GM12878 (cell line): ENCODE data around the gene PRCC. TPM values are rescaled to one million over a fixed set of nuclear protein-coding genes. Genes with fewer than 3 reads are reported as not detected.

Experiments used
- ATAC-seq: fragments of 200-7000 bp; cut with Tn5 transposase; 3 replicates; pipeline ENCODE4 v1.9.1; 2020; ENCODE audit warnings: mild to moderate bottlenecking, moderate library complexity
- BruUV-seq: library from RNA; stranded (reverse); fragments of 400-500 nt; replicated peaks from 2 replicates; lab custom pipeline; 2021; lab: Mats Ljungman, UMichigan
- CTCF ChIA-PET: fragments of 300-600 bp; sonication (Branson Sonifier 250); formaldehyde crosslinking; extraction: SDS; loops from one replicate; lab custom pipeline; 2021; ENCODE audit warnings: inconsistent platforms; lab: Yijun Ruan, JAX
- POLR2A ChIA-PET: fragments of 350-600 bp; formaldehyde crosslinking; extraction: SDS; loops from one replicate; lab custom pipeline; 2021; ENCODE audit warnings: inconsistent platforms; lab: Charles Lee
- RAD21 ChIA-PET: fragments of 300-600 bp; sonication (Branson Sonifier 250); formaldehyde crosslinking; loops from one replicate; lab custom pipeline; 2023; ENCODE audit warnings: antibody characterized with exemption; ENCODE audit not compliant: unreplicated experiment; lab: Charles Lee
- SMC1A ChIA-PET: fragments of 300-600 bp; sonication (Branson Sonifier 250); formaldehyde crosslinking; loops from one replicate; lab custom pipeline; 2023; ENCODE audit not compliant: unreplicated experiment, uncharacterized antibody; lab: Charles Lee
- DNase-seq: peaks from one replicate; pipeline ENCODE4 v3.0.0-alpha.2; 2011; ENCODE audit warnings: low read depth, low spot score
- FAIRE-seq: peaks from 3 replicates; lab custom pipeline; 2011; peaks lifted over from hg19 to GRCh38; lab: Jason Lieb, UNC
- H2AFZ ChIP-seq: 2 replicates; pipeline ENCODE4 v1.6.0; 2011; ENCODE audit warnings: low read depth, low read length, control low read depth; ENCODE audit not compliant: control insufficient read depth
- H3K27ac ChIP-seq: 2 replicates; pipeline ENCODE4 v1.5.1; 2011; ENCODE audit warnings: control low read depth; ENCODE audit not compliant: control insufficient read depth, insufficient read depth
- H3K27me3 ChIP-seq, 2 experiments: replicated peaks in 1 of 2; 2 replicates each; pipeline versions ENCODE4 v1.6.0 to v1.6.1; 2011; ENCODE audit warnings: low read length in 1 of 2; ENCODE audit not compliant: control insufficient read depth in 2 of 2, insufficient read depth in 2 of 2
- H3K36me3 ChIP-seq, 2 experiments: 2 replicates each; pipeline ENCODE4 v1.5.1; 2011; ENCODE audit warnings: low read length in 1 of 2; ENCODE audit not compliant: control insufficient read depth in 2 of 2, insufficient read depth in 2 of 2
- H3K4me1 ChIP-seq: 2 replicates; pipeline ENCODE4 v1.6.1; 2011; ENCODE audit warnings: mild to moderate bottlenecking, low read length, moderate library complexity, mixed read lengths; ENCODE audit not compliant: control insufficient read depth, insufficient read depth
- H3K4me2 ChIP-seq: 2 replicates; pipeline ENCODE4 v1.6.0; 2011; ENCODE audit warnings: control low read depth; ENCODE audit not compliant: control insufficient read depth, insufficient read depth
- H3K4me3 ChIP-seq: fragments of 200-600 bp; sonication (generic); 2 replicates; pipeline ENCODE4 v1.5.1; 2016
- H3K79me2 ChIP-seq: 2 replicates; pipeline ENCODE4 v1.6.0; 2011; ENCODE audit warnings: low read length; ENCODE audit not compliant: control insufficient read depth, insufficient read depth
- H3K9ac ChIP-seq: 2 replicates; pipeline ENCODE4 v1.8.0; 2011; ENCODE audit warnings: low read length, control low read depth, mixed read lengths; ENCODE audit not compliant: control insufficient read depth, insufficient read depth
- H3K9me3 ChIP-seq: replicated peaks from 3 replicates; pipeline ENCODE4 v1.5.1; 2011; ENCODE audit warnings: mild to moderate bottlenecking, low read length; ENCODE audit not compliant: control insufficient read depth, insufficient read depth
- H4K20me1 ChIP-seq: 2 replicates; pipeline ENCODE4 v1.6.0; 2011; ENCODE audit not compliant: control insufficient read depth, insufficient read depth
- BCL11A ChIP-seq: IDR thresholded peaks from 2 replicates; pipeline ENCODE4 v1.6.1; 2011; ENCODE audit warnings: low read depth, low read length
- BHLHE40 ChIP-seq, 2 experiments: fragments of 450-650 bp in 1 of 2; IDR thresholded peaks; 2 replicates each; pipeline ENCODE4 v1.6.1; 2011 to 2017; ENCODE audit warnings: low read depth in 2 of 2, borderline replicate concordance in 1 of 2, improper control_type of control experiment in 1 of 2, low read length in 1 of 2, mild to moderate bottlenecking in 1 of 2
- BMI1 ChIP-seq: fragments of 450-650 bp; IDR thresholded peaks from 2 replicates; pipeline ENCODE4 v1.6.1; 2016; ENCODE audit warnings: mild to moderate bottlenecking, moderate library complexity, borderline replicate concordance
- CBX3 ChIP-seq: fragments of 200-600 bp; sonication (generic); IDR thresholded peaks from 2 replicates; pipeline ENCODE4 v1.6.1; 2016; ENCODE audit warnings: low read depth, borderline replicate concordance
- LARP7 ChIP-seq: fragments of 450-650 bp; IDR thresholded peaks from 2 replicates; pipeline ENCODE4 v1.6.1; 2017; ENCODE audit warnings: mild to moderate bottlenecking
- MYC ChIP-seq: IDR thresholded peaks from 2 replicates; pipeline ENCODE4 v1.6.1; 2011; ENCODE audit warnings: mild to moderate bottlenecking, low read length, moderate library complexity, inconsistent platforms; ENCODE audit not compliant: insufficient read depth, insufficient replicate concordance, insufficient read length, severe bottlenecking
- TARDBP ChIP-seq: IDR thresholded peaks from 2 replicates; pipeline ENCODE4 v1.6.1; 2016; ENCODE audit warnings: borderline replicate concordance
- ZSCAN29 ChIP-seq: fragments of 450-650 bp; IDR thresholded peaks from 2 replicates; pipeline ENCODE4 v1.6.1; 2017; ENCODE audit warnings: mild to moderate bottlenecking, moderate library complexity
- WGBS: methylation state at CpG from one replicate; pipeline ENCODE4 v1.1.6; 2016; ENCODE audit warnings: low lambda C conversion rate; ENCODE audit not compliant: insufficient replicate concordance, insufficient coverage; ENCODE audit errors: missing lambda C conversion rate; 5-methylcytosine and 5-hydroxymethylcytosine counted together
- in situ Hi-C: fragments of 300-500 bp; cut with MboI; formaldehyde crosslinking; loops from 9 replicates; pipeline ENCODE4 v1.14.3; 2018; ENCODE audit warnings: mixed read lengths
- intact Hi-C: fragments of 100-400 bp; cut with micrococcal nuclease; formaldehyde crosslinking; loops from one replicate; pipeline ENCODE4 v1.14.2; 2022; ENCODE audit not compliant: unreplicated experiment
- polyA plus RNA-seq, 11 experiments: library from polyadenylated mRNA; depleted of rRNA in 4 of 11; unstranded in 6 of 11; stranded (reverse) in 5 of 11; fragments of >200 nt; fragmentation: Nextera tagmentation in 4 of 11; fragmentation: Illumina TruSeq in 1 of 11; extraction: Ambion mirVana in 4 of 11; extraction: Trizol in 1 of 11; gene quantifications; 1 replicate in 1 of 11; 2 replicates in 10 of 11; pipeline versions ENCODE4 v1.2.1 to v1.2.3, GENCODE V29; 2011 to 2016; ENCODE audit warnings: inconsistent platforms in 2 of 11, missing spikeins in 2 of 11, low read depth in 1 of 11
- total RNA-seq, 4 experiments: library from RNA; depleted of rRNA in 3 of 4; stranded (reverse); fragments of >200 nt in 3 of 4; fragmentation: Illumina TruSeq in 1 of 4; extraction: Trizol in 1 of 4; gene quantifications; 2 replicates each; pipeline versions ENCODE4 v1.2.1 to v1.2.3, GENCODE V29; 2013 to 2021
- TF ChIP-seq, protein P1 (sequence below): fragments of 450-650 bp; IDR thresholded peaks from 2 replicates; pipeline ENCODE4 v1.6.1; 2017; ENCODE audit warnings: low read depth, mild to moderate bottlenecking, moderate library complexity
- TF ChIP-seq, protein P2 (sequence below): IDR thresholded peaks from 2 replicates; pipeline ENCODE4 v1.6.1; 2011; ENCODE audit warnings: mild to moderate bottlenecking, low read depth, low read length, moderate library complexity; ENCODE audit not compliant: insufficient replicate concordance
- TF ChIP-seq, protein P3 (sequence below): fragments of 450-650 bp; IDR thresholded peaks from 2 replicates; pipeline ENCODE4 v1.6.1; 2017; ENCODE audit warnings: mild to moderate bottlenecking

The PRCC gene
- total and polyA plus RNA-seq, 10 of the 15 experiments (the other 5 are each of a cell fraction or from before 2014, with no cell fraction given): 23.8 to 132 (median 63.1) TPM

DNA sequence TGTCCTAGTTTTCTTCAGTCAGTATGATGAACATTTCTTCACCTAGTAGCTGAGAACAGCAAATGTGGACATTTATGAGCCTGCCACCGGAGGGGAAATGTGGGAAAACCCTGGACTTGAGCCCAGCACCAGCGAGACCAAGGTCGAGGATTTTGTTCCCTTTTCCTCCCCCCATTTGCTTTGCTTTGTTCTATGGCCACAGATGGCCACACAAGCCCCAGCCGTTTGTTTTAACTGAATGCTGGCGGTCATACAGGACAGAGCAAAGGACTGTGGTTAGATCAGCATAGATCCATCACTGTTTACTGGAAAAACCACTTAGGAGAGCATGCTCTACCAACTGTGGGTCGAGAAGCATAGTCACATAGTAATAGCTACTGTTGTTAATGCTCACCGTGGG is 28.5 kb downstream of the PRCC start:
- 11% methylated on average over 7 of the region's 7 CpGs for WGBS
- Histone ChIP-seq H3K36me3 (peaks cover 41 to 53% of the 10 kb centered on the region in 2 experiments), H3K9ac (no peak overlapping the region), H3K4me2 (peak overlapping the region; percentile 38; the same call in 1 of the 2 replicates), H3K4me1 (peaks cover 17% of the 10 kb centered on the region), H3K27me3 (no peaks in the 10 kb centered on the region), H3K9me3 (no peaks in the 10 kb centered on the region), H2AFZ (no peak overlapping the region), H3K4me3 (no peak overlapping the region), H3K79me2 (no peaks in the 10 kb centered on the region), H3K27ac (no peak overlapping the region), H4K20me1 (no peaks in the 10 kb centered on the region)
- CTCF ChIA-PET: interaction anchor here (1.0 to 13.1 kb wide), 14 partner anchors 10 to 106 kb away, joined by 3 to 206 read pairs (median 8); partner anchors contain the start of genes INSRR, ISG20L2, METTL25B and NTRK1
- RAD21 ChIA-PET: interaction anchor here (1.0 to 11.9 kb wide), 4 partner anchors 40 to 68 kb away, joined by 3 to 115 read pairs (median 24); partner anchors contain the start of genes INSRR, ISG20L2, METTL25B and NTRK1
- POLR2A ChIA-PET: interaction anchor here (0.8 kb wide), 1 partner anchor 69 kb away, joined by 3 read pairs; no protein-coding TSS in a partner anchor
- ATAC-seq: no peak
- DNase-seq: no peak
- no peak for FAIRE-seq
- TF ChIP-seq CBX3 (no peak), MYC (no peak), BHLHE40 (IDR thresholded peaks at IDR 0.05; ENCODE audit: borderline replicate concordance in 1 of 2, low read depth in 2 of 2, low read length in 1 of 2) (no peak), BMI1 (no peak), BCL11A (no peak), LARP7 (no peak), TARDBP (no peak), ZSCAN29 (no peak)
- TF ChIP-seq, protein P1, sequence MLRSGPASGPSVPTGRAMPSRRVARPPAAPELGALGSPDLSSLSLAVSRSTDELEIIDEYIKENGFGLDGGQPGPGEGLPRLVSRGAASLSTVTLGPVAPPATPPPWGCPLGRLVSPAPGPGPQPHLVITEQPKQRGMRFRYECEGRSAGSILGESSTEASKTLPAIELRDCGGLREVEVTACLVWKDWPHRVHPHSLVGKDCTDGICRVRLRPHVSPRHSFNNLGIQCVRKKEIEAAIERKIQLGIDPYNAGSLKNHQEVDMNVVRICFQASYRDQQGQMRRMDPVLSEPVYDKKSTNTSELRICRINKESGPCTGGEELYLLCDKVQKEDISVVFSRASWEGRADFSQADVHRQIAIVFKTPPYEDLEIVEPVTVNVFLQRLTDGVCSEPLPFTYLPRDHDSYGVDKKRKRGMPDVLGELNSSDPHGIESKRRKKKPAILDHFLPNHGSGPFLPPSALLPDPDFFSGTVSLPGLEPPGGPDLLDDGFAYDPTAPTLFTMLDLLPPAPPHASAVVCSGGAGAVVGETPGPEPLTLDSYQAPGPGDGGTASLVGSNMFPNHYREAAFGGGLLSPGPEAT: no peak
- TF ChIP-seq, protein P2, sequence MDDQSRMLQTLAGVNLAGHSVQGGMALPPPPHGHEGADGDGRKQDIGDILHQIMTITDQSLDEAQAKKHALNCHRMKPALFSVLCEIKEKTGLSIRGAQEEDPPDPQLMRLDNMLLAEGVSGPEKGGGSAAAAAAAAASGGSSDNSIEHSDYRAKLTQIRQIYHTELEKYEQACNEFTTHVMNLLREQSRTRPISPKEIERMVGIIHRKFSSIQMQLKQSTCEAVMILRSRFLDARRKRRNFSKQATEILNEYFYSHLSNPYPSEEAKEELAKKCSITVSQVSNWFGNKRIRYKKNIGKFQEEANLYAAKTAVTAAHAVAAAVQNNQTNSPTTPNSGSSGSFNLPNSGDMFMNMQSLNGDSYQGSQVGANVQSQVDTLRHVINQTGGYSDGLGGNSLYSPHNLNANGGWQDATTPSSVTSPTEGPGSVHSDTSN: no peak
- TF ChIP-seq, protein P3, sequence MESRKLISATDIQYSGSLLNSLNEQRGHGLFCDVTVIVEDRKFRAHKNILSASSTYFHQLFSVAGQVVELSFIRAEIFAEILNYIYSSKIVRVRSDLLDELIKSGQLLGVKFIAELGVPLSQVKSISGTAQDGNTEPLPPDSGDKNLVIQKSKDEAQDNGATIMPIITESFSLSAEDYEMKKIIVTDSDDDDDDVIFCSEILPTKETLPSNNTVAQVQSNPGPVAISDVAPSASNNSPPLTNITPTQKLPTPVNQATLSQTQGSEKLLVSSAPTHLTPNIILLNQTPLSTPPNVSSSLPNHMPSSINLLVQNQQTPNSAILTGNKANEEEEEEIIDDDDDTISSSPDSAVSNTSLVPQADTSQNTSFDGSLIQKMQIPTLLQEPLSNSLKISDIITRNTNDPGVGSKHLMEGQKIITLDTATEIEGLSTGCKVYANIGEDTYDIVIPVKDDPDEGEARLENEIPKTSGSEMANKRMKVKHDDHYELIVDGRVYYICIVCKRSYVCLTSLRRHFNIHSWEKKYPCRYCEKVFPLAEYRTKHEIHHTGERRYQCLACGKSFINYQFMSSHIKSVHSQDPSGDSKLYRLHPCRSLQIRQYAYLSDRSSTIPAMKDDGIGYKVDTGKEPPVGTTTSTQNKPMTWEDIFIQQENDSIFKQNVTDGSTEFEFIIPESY: no peak
- intact Hi-C loops (loop anchor here (5.0 kb wide), 1 partner anchor 42 kb away; no protein-coding TSS in a partner anchor), in situ Hi-C loops (no loop called here)
- SMC1A ChIA-PET: interaction anchor here (0.9 to 5.7 kb wide), 7 partner anchors 11 to 312 kb away, joined by 3 to 60 read pairs (median 6); partner anchors contain the start of genes INSRR, ISG20L2, METTL25B and NTRK1
- no TSS peak for BruUV-seq
